Measurements from ENCODE around the gene KPNA1.

DNA sequence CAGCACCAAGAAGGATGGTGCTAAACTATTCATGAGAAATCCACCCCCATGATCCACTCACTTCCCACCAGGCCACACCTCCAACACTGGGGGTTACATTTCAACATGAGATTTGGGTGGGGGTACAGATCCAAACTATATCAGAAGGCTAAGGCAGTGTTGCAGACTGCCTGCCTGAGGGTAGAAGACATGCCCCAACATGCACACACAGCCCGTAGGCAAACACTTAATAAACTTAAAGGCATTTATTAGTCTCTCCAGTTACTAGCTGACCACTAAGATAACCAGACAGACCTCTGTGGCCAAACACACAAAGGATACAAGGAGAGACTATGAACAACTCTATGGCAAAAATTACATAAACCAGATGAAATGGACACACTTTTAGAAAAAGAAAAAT, 120.6 kb downstream of the KPNA1 start:
- TF ChIP-seq, protein P1, sequence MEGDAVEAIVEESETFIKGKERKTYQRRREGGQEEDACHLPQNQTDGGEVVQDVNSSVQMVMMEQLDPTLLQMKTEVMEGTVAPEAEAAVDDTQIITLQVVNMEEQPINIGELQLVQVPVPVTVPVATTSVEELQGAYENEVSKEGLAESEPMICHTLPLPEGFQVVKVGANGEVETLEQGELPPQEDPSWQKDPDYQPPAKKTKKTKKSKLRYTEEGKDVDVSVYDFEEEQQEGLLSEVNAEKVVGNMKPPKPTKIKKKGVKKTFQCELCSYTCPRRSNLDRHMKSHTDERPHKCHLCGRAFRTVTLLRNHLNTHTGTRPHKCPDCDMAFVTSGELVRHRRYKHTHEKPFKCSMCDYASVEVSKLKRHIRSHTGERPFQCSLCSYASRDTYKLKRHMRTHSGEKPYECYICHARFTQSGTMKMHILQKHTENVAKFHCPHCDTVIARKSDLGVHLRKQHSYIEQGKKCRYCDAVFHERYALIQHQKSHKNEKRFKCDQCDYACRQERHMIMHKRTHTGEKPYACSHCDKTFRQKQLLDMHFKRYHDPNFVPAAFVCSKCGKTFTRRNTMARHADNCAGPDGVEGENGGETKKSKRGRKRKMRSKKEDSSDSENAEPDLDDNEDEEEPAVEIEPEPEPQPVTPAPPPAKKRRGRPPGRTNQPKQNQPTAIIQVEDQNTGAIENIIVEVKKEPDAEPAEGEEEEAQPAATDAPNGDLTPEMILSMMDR (conservative IDR thresholded peaks at IDR 0.05; ENCODE audit: low read depth in 2 of 2) = no peak
- TF ChIP-seq, protein P2, sequence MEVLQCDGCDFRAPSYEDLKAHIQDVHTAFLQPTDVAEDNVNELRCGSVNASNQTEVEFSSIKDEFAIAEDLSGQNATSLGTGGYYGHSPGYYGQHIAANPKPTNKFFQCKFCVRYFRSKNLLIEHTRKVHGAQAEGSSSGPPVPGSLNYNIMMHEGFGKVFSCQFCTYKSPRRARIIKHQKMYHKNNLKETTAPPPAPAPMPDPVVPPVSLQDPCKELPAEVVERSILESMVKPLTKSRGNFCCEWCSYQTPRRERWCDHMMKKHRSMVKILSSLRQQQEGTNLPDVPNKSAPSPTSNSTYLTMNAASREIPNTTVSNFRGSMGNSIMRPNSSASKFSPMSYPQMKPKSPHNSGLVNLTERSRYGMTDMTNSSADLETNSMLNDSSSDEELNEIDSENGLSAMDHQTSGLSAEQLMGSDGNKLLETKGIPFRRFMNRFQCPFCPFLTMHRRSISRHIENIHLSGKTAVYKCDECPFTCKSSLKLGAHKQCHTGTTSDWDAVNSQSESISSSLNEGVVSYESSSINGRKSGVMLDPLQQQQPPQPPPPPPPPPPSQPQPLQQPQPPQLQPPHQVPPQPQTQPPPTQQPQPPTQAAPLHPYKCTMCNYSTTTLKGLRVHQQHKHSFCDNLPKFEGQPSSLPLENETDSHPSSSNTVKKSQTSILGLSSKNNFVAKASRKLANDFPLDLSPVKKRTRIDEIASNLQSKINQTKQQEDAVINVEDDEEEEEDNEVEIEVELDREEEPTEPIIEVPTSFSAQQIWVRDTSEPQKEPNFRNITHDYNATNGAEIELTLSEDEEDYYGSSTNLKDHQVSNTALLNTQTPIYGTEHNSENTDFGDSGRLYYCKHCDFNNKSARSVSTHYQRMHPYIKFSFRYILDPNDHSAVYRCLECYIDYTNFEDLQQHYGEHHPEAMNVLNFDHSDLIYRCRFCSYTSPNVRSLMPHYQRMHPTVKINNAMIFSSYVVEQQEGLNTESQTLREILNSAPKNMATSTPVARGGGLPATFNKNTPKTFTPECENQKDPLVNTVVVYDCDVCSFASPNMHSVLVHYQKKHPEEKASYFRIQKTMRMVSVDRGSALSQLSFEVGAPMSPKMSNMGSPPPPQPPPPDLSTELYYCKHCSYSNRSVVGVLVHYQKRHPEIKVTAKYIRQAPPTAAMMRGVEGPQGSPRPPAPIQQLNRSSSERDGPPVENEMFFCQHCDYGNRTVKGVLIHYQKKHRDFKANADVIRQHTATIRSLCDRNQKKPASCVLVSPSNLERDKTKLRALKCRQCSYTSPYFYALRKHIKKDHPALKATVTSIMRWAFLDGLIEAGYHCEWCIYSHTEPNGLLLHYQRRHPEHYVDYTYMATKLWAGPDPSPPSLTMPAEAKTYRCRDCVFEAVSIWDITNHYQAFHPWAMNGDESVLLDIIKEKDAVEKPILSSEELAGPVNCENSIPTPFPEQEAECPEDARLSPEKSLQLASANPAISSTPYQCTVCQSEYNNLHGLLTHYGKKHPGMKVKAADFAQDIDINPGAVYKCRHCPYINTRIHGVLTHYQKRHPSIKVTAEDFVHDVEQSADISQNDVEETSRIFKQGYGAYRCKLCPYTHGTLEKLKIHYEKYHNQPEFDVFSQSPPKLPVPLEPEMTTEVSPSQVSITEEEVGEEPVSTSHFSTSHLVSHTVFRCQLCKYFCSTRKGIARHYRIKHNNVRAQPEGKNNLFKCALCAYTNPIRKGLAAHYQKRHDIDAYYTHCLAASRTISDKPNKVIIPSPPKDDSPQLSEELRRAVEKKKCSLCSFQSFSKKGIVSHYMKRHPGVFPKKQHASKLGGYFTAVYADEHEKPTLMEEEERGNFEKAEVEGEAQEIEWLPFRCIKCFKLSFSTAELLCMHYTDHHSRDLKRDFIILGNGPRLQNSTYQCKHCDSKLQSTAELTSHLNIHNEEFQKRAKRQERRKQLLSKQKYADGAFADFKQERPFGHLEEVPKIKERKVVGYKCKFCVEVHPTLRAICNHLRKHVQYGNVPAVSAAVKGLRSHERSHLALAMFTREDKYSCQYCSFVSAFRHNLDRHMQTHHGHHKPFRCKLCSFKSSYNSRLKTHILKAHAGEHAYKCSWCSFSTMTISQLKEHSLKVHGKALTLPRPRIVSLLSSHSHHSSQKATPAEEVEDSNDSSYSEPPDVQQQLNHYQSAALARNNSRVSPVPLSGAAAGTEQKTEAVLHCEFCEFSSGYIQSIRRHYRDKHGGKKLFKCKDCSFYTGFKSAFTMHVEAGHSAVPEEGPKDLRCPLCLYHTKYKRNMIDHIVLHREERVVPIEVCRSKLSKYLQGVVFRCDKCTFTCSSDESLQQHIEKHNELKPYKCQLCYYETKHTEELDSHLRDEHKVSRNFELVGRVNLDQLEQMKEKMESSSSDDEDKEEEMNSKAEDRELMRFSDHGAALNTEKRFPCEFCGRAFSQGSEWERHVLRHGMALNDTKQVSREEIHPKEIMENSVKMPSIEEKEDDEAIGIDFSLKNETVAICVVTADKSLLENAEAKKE (CRISPR knock-in tag; IDR thresholded peaks at IDR 0.05) = no peak
- TF ChIP-seq CREB1 (CRISPR knock-in tag; IDR thresholded peaks at IDR 0.05; ENCODE audit: low read depth) = no peak

All from GM23338 (cell line).